HG02588 (cell line): ENCODE data around the gene RBL2.
"Not testable (repeated sequence)": the region's sequence is repeated elsewhere in the genome, so short reads cannot be mapped to it uniquely, and the experiment has no call there.

Source experiments
- ATAC-seq: cut with Tn5 transposase; IDR thresholded peaks from one replicate; pipeline ENCODE4 v1.9.1; 2021; ENCODE audit warnings: mild to moderate bottlenecking, moderate library complexity; ENCODE audit not compliant: unreplicated experiment

RBL2 gene

GRCh38 chr16:53503991-53504663 lies 69.9 kb downstream of the RBL2 start:
- no peak for ATAC-seq

- no peak for ATAC-seq
Observed at GRCh38 chr16:53504665-53505064, 70.4 kb downstream of the RBL2 start.

- ATAC-seq, result no peak
Observed at GRCh38 chr16:53506254-53506653, 72.0 kb downstream of the RBL2 start.

- ATAC-seq, result no peak
Observed at GRCh38 chr16:53507464-53508179, 73.4 kb downstream of the RBL2 start.

- ATAC-seq, result no peak
Observed at GRCh38 chr16:53509906-53510703, 75.8 kb downstream of the RBL2 start.

GRCh38 chr16:53510704-53511070 lies 76.4 kb downstream of the RBL2 start:
- ATAC-seq, result no peak

GRCh38 chr16:53511084-53511402 lies 76.8 kb downstream of the RBL2 start:
- no peak for ATAC-seq

- ATAC-seq, result no peak
Observed at GRCh38 chr16:53511403-53512280, 77.4 kb downstream of the RBL2 start.

- not testable (repeated sequence) for ATAC-seq
Observed at GRCh38 chr16:53512795-53513194, 78.5 kb downstream of the RBL2 start.

- ATAC-seq, result no peak
Observed at GRCh38 chr16:53515259-53515658, 81.0 kb downstream of the RBL2 start.

GRCh38 chr16:53515811-53516210 lies 81.5 kb downstream of the RBL2 start:
- no peak for ATAC-seq

- no peak for ATAC-seq
Observed at GRCh38 chr16:53517851-53518250, 83.6 kb downstream of the RBL2 start.

GRCh38 chr16:53518550-53519416 lies 84.5 kb downstream of the RBL2 start:
- peak; percentile 91 for ATAC-seq

- no peak for ATAC-seq
Observed at GRCh38 chr16:53519417-53520091, 85.3 kb downstream of the RBL2 start.

GRCh38 chr16:53523126-53523804 lies 89.0 kb downstream of the RBL2 start:
- no peak for ATAC-seq

GRCh38 chr16:53523971-53524548 lies 89.8 kb downstream of the RBL2 start:
- no peak for ATAC-seq

GRCh38 chr16:53528797-53529196 lies 94.5 kb downstream of the RBL2 start:
- ATAC-seq, result no peak

GRCh38 chr16:53529513-53529912 lies 95.2 kb downstream of the RBL2 start:
- no peak for ATAC-seq

GRCh38 chr16:53530046-53530445 lies 95.8 kb downstream of the RBL2 start:
- no peak for ATAC-seq
